ENCODE measurements around the gene AUP1.

The AUP1 gene

DNA sequence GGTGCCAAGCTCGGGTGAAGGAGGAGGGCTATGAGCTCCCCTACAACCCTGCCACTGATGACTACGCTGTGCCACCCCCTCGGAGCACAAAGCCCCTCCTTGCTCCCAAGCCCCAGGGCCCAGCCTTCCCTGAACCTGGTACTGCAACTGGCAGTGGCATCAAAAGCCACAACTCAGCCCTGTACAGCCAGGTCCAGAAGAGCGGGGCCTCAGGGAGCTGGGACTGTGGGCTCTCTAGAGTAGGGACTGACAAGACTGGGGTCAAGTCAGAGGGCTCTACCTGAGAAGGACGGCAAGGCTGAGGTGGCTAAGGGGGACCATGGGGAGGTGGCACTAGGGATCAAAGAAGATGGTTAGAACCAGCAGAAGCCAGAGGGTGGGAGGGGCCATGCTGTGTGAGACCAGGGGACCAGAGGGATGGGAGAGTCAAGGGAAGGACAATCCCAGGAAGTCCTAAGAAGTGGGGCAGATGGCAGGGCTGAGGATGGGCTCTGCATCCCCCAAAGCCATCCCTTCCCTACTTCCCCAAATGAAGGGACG, 27.4 kb upstream of the AUP1 start:
- no peak for DNase-seq

DNA sequence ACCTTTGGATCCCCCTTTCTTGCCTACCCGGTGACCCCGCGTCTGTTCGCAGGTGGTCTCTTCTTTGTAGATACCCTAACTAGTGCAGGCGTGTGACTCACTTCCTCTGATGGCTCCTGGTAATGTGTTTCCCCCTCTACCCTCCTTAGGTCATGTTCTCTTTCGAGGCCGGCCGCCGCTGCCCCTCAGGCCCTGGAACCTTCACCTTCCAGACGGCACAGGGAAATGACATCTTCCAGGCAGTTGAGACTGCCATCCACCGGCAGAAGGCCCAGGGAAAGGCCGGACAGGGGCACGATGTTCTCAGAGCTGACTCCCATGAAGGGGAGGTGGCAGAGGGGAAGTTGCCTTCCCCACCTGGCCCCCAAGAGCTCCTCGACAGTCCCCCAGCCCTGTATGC, 26.7 kb upstream of the AUP1 start:
- DNase-seq: no peak

DNA sequence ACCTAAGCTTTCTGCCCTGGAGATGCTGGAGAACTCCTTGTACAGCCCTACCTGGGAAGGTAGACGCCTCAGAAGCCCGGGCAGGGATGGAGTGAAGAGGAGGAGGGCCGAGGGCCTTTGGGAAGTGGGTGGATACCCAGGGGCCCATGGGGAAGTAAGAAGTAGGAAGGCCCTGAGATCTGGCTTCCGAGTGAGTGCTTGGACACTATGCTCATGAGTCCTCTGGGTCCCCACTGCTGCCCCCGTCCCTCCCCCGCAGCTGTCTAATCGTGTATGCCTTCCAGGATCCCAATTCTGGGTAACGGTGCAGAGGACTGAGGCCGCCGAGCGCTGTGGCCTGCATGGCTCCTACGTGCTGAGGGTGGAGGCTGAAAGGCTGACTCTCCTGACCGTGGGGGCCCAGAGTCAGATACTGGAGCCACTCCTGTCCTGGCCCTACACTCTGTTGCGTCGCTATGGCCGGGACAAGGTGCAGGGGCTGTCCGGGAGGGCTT, 26.2 kb upstream of the AUP1 start:
- no peak for DNase-seq

DNA sequence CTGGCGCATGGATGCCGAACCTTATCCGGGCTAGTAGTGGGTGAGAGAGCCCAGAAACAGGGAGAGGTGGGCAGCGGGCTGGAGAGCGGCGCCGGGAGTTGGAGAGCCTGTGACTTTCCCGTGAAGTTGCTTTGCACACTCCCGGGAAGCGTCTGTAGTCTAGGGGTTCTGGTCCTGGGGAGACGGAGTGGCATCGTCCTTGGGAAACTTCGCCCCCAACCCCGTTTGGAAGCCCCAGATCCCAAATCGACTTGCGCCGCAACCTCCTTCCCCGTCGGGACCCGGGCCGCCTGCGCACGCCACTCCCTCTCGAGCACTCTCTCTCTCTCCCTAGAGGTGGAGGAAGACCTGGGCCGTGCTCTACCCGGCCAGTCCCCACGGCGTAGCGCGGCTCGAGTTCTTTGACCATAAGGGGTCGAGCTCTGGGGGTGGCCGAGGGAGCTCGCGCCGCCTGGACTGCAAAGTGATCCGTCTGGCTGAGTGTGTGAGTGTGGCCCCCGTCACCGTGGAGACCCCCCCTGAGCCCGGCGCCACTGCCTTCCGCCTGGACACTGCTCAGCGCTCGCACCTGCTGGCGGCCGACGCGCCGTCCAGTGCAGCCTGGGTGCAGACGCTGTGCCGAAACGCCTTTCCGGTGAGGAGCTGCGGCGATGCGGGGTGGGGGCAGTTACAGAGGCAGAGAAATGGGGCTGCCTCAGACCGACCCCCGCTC, 25.5 kb upstream of the AUP1 start:
- no peak for DNase-seq

DNA sequence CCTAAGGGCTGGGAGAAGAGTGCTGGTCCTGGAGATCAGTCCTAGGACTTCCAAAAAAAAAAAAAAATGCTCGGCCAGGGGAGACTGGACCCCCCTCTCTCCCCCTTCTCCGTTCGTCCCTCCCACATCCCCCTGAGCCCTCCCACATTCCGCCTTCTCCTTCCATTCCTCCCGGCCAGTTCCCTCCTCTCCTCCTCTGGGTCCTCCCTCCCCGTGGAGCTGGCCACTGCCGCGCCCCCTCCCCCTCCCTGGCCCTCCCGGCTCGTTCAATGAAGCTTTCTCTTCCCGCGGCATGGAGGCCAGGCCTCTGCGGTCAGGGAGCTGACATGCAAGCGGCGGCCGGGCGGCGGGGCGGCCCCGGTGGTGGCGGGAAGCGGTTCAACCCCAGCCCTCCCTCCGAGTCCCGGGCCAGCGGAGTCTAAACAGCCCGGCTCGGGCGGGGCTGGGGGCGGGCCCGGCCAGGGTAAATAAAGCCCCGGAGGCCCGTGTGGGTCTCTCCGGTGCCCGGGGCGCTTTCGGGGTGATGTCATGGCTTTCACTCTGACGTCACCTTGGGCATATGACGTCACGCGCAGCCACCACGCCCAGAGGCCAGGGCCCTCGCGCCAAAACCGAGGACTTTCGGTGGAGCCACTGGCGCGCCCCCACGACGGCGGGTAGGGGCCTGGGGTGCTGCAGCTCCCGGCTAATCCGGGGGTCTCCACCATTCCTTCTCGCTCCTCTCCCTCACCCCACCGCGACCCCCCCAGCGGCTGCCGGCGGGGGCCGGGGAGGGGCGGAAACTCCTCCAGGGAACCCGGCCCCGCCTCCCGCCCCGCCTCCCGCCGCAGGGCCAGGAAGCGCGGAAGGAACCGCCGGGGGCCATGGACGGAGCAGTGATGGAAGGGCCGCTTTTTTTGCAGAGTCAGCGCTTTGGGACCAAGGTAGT, 24.6 kb upstream of the AUP1 start, which contains the start of the genes DOK1 and LOXL3:
Gene DOK1, plus strand, starts transcription at position 829 of the 928 bp plus-strand sequence. Its CDS starts 35 bp downstream, at position 864.
Gene LOXL3, minus strand, starts transcription at position 51 of the 928 bp plus-strand sequence. CDS start 1,308 bp downstream, outside the sequence.
- DNase-seq: peak; percentile 93

DNA sequence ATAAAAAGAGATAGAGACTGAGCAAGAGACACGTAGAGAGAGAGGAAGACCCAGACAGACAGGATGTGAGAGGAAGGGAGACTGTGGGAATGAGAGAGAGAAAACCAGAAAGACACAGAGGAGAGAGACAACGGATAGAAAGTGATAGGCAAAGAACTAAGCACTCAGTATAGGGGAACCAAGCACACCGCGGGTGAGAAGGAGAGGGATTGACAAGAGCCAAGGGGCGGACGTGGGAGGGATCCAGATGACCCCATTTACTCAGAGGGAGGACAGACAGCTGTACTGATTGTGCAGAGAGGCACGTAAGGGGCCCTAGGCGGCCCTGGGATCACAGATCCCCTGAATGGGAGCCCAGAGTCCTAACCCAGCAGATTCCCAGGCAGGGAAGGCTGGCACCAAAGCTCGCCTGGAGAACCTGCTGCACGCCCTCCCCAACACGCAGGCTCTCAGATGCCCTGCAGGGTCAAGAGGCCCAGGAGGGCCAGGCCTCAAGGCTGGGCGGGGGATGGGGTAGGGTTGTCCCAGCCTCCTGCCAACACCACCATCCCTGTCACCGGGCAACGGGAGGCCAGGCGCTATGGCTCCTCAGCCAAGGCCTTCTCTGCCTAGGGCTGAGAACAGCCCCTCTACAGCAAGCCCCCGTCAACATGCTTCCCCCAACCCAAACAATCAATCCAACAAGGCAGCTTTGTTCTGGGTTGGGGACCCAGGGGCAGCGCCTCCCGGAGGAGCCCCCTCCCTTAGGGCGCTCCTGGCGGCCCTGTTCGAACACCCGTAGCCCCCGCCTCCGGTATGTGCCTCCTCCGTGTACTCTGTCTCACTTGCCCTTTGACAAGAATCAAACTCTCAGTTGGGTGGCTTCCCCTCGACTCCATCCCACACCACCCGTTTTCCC, 23.7 kb upstream of the AUP1 start:
- DNase-seq: peak; percentile 49

DNA sequence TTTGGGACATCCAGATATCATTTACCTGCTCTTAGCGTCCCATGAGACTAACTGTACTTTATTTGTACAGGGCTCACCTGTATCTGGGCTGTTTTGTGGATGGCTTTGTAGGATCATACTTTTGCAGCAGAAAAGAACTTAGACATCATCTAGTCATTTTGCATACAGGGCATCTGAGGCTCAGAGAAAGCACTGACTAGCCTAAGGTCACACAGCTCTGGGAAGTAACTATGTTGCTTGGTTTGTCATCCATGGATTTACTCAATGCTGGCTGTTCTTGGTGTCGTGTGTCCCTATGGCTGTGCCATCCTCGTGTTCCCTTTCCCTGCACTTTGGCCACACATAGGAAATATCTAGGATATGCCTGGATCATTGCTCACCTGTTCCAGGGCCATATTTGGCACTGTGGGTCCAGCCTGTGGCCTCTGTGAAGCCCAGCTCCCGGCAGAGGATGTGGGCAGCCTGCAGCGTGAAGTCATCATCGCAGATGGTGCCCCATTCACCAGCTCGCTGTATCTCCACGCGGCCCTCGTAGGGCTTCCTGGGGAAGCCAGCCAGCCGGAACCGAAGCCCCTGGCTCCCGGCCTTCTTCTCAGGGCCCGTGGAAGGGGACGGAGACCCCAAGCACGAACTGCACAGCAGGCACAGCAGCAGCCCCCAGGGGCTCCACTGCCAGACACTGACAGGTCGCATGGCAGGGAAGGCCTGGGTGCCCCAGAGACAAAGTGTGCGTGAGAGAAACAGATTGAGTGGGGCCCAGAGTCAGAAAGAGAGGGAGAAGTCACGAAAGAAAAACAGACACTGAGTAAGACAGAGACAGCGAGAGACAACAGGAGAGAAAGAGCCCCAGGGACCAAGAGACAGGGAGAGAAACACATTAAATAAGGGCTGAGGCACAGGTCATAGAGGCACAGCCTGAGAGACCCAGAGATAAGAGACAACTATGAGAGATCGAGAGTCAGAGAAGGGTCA, 22.7 kb upstream of the AUP1 start:
- no peak for DNase-seq

DNA sequence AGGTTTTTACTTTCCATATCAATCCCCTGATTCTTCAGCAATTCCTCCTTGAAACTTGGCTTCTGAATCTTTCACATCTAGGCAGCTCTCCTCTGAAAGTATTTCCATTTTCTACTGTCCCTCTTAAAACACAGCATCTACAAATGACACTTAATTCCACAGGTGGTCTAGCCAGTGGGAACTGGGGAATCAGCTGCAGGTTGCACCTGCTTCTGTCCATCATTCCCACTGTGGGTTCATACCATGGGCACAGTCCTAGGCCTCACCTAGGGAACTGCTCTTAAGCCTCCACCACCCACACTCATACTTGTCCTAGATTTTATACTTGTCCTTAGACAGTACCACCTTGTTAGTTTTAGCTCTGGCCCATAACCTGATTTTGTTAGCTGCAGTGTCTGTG, 22.0 kb upstream of the AUP1 start:
- no peak for DNase-seq

DNA sequence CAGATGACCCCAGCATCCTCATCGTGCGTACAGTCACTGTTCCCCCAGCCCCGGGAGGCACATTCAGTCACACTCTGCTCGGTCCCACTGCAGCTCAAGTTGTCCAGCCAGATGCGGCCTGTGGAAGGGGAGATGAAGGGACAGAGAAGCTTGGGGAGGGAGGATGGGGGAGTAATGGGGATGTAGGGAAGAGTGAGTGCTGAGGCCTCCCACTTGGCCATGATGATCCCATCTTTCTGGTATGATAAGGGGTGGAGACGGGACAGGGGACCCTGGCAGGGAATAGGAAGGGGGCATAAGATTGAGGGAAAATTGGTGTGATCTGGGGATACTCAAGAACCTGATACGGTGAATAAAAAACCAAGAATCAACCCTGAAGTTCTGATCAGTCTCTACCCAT, 20.7 kb upstream of the AUP1 start:
- DNase-seq: no peak

DNA sequence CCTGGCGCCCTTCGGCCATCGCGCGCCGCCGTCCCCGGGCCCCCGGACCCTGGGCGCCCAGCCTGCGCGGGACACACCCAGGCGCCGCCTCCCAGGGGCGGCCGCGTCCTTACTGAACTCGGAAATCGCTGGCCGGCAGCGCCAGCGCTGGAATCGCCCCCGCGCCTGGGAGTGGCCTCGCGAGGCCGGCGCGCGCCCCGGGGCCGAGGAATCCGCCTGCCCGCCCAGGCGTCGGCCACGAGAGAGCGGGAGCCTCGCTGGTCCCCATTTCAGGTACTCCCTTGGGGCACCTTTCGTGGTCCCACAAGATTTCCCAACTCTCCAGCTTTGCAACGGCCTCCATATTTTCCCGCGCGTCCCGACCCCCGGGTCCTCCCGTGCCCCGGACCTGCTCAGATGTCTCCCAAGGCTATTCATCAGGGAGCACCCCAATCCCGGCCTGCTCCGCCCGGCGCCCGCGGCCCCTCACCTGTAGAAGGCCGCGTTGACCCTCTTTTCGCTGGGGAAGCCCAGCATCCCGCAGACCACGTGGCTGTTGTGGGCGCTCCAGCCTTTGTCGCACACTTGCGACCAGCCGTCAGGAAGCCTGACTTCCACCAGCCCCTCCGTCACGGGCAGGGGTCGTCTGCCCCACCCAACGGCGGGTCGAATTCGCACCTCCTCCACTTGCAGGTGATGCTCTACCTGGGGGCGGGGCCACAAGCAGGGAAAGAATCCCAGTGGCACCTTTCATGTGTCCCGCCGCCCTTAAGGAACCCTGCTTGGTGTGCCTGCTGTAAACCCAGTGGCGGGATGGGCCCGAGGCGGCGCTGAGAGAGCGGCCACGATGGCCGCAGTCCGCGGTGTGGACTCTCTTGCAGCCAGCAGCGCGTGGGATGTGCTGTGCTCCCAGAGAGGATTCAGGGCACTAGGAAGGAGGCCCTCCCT, 19.7 kb upstream of the AUP1 start:
- peak; percentile 74 for DNase-seq

DNA sequence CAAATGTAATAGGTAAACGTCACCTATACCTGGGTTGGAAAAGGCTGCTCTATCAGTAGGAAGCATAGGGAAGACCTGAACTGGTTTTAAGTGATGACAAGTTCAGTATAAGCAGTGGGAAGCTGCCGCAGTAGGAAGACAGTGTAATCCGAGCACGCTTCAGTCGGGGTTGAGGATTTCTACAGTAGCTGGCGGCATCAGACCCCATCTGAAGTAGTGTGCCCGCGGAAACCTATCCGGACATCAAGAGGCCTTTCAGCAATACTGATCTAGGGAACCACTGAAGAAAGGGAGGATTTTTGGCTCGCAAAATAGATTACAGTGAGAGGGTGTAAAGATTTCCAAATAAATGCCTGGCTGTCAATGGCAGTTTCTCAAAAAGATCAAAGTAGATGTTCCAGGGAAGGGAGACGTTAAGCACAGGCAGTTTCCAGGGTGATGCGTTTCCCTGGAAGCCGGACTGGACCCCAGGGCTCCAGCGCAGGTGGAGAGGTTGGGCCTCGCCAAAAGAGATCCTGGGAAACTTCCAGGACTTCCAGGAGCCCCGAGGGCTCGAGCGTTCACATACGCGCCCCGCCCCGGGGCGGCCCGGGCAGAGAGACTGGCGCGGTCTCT, 18.9 kb upstream of the AUP1 start:
- DNase-seq: no peak

DNA sequence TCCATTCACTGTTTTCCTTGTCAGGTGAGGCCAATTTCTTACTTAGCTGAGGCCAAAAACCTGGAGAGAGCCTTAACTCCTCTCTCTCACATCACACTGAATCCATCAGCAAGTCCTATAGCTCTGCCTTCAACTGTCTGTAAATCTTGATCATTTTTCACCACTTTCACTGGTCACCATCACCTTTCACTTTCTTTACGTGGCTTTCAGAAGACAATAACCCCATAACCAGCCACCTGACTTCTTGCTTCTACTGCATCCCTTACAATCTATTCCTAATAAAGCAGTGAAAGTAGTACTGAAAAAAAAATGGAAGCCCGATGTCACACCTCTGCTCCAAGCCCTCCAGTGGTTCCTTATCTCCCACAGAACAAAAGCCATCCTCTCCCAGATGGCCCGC, 16.5 kb upstream of the AUP1 start:
- no peak for DNase-seq

DNA sequence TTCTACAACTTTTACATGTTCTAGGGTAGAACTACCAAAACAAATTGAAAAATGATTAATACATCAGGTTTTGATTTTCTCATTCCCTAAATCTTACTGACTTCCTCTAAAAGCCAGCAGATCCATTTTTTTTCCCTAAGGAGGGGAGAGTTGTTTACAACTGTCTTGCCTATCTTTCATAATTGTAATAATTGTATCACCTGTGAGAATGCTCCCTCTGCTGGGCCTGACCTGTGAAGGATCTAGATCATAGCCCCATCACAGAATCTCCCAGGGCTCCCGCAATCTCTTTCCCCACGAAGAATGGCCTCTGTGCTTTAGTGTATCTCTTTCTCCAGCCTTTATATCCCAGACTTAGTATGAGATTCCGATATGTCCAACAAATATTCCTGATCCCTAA, 15.1 kb upstream of the AUP1 start:
- no peak for DNase-seq

DNA sequence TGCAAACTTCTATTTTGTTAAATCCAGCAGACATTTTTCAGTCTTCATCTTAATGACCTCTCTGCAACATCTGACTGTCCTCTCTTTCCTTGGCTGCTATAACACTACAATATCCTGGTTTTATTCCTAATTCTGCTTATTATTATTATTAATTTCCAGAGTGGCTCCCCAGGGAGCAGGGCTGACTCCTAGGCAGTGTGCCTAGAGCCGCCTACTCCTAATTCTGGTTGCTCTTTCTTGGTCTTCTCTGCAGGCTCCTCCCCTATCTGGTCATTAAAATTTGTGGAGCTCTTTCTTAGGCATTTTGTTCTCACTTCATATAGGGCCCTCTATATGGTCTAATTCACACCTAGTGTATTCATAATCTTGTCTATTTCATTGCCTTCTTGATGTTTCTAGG, 13.5 kb upstream of the AUP1 start:
- no peak for DNase-seq

DNA sequence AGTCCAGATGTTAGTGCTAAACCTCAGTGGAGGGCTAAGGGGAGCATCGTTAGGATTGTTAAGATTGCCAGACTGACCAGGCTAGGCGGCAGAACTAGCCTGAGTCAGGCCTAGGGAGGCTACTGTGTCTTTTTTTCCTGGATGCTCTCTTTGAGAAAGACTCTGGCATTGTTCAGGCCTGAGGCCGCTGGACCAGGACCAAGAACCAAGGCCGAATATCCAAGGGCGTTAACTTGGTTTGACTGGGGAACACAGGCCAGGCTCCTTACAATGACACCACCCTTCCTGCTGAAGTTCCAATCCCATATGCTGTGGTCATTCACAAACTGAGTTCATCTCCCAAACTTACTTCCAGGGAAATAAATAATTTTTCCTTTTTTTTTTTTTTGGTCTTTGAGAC, 10.8 kb upstream of the AUP1 start:
- DNase-seq: no peak

DNA sequence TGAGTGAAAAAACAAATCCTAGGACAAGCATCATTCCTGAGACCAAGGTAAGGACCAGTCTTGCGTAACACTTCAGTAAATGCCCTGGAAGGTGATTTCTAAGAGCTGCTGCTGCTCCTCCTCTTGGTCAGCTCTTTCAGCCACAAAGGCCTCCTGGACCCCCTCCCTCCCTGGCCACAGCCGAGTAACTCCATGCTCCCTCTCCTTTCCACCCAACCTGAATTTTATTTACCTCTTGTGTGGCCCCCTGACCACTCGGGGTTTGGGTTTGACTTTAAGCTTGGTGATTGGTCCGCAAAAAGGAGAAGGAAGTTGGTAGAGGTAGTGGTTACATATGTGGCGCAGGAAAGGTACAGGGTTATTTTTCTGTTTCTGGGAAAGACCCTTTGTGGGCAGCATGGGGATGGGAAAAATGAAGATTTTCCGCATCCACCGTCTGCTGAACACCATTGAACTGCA, 9.4 kb upstream of the AUP1 start:
- no peak for DNase-seq

DNA sequence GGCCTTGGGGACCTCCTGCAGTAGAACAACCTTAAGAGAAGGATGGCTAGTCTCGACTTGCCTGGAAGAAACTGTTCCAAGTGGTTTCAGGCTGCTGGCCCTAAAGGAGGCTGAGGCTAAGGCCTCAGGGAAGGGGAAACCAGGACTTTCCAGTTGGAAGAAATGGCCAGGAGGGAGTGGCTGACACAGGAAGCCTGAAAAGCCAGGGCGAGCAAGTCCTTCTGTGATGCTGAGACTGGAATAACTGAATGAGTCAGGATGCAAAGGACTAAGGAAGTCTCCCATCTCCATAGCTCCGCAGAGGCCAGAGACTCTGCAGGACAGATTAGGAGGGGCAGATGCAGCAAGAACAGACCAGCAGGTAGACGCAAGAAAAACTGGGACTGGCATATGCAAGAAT, 7.6 kb upstream of the AUP1 start:
- DNase-seq: no peak

DNA sequence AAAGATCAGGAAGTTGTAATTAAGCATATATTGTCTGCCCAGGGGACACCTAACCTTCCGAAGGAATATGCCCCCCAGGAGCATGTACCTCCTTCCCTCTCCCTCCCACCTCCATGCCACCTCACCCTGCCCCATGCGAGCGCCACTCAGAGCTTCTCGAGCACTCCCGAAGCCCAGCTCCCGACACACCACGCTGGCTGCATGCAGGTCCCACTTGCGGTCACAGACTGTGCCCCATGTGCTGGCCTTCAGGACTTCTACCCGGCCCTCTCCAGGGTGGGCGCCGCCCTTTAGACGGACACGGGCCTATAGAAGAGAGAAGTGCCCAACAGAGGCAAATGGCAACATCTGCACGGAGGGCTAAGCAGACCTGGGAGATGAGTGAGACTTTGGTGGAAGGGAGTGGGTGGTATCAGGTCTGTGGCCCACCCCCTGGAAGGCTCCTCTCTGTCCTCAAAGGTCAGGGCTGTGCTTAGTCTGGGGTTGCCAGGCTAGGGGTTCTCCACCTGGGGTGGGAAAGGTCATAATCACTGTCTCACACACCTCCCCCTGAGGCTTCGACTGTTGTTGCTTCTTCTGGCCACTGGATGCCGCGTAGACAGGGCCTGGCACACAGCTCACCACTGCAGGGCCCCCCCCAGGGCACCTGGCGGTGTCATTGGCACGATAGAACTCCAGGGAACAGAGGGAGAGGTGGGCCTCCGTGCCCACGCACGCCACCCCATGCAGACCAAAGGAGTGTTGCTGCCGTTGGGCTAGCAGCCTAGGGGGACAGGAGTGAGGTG, 6.9 kb upstream of the AUP1 start:
- DNase-seq: no peak

Data from right hindlimb (tissue), 1 donor.